Gastrocnemius medialis (tissue), 4 donors: ENCODE results near the gene CCDC78. TPM values are rescaled to one million over a fixed set of nuclear protein-coding genes. Genes with fewer than 3 reads are reported as not detected.

Experiments
- ATAC-seq, 2 donors: fragments of 150-250 bp; one replicate each; pipeline ENCODE4 v1.9.1; 2016
- DNase-seq, 2 donors: peaks; one replicate each; pipeline ENCODE4 v3.0.0-alpha.2; 2019
- H3K27ac ChIP-seq, 4 donors: fragments of 200-600 bp; sonication (generic); 1 replicate in 1 of 4; 2 replicates in 3 of 4; pipeline ENCODE4 v1.5.1; 2016 to 2018; ENCODE audit warnings: mild to moderate bottlenecking in 2 of 4, moderate library complexity in 1 of 4
- H3K27me3 ChIP-seq, 3 donors: fragments of 200-600 bp; sonication (generic) in 2 of 3; 1 replicate in 1 of 3; 2 replicates in 2 of 3; pipeline versions ENCODE4 v1.5.1 to v1.6.0; 2016 to 2019; ENCODE audit warnings: mild to moderate bottlenecking in 1 of 3, moderate library complexity in 1 of 3
- H3K36me3 ChIP-seq, 2 donors: fragments of 200-600 bp; sonication (generic) in 1 of 2; one replicate each; pipeline ENCODE4 v1.5.1; 2017 to 2018
- H3K4me1 ChIP-seq, 2 donors: fragments of 200-600 bp; sonication (generic) in 1 of 2; one replicate each; pipeline ENCODE4 v1.5.1; 2016 to 2017; ENCODE audit warnings: mild to moderate bottlenecking in 2 of 2
- H3K4me3 ChIP-seq, 4 donors: fragments of 200-600 bp; sonication (generic) in 3 of 4; 1 replicate in 1 of 4; 2 replicates in 3 of 4; pipeline ENCODE4 v1.5.1; 2016 to 2019; ENCODE audit warnings: mild to moderate bottlenecking in 2 of 4
- H3K9me3 ChIP-seq, 3 donors: fragments of 200-600 bp; sonication (generic) in 2 of 3; 1 replicate in 1 of 3; 2 replicates in 2 of 3; pipeline ENCODE4 v1.5.1; 2016 to 2019
- POLR2A ChIP-seq, 2 donors: fragments of 450-650 bp; IDR thresholded peaks; one replicate each; pipeline ENCODE4 v1.6.1; 2017; ENCODE audit warnings: antibody characterized with exemption in 2 of 2, mild to moderate bottlenecking in 2 of 2, moderate library complexity in 2 of 2
- in situ Hi-C, 4 donors: fragments of 200-750 bp; cut with MboI; loops; one replicate each; pipeline versions ENCODE4 v1.15.0 to v1.8.0; 2017; ENCODE audit warnings: low sequenced_read_pairs in 4 of 4
- intact Hi-C: fragments of 100-400 bp; cut with DNase I; formaldehyde crosslinking; loops from one replicate; pipeline ENCODE4 v1.15.1; 2023; ENCODE audit warnings: low total_unique reads
- total RNA-seq, 4 donors: library from RNA; depleted of rRNA; stranded (reverse); fragments of >200 nt; gene quantifications; one replicate each; pipeline versions ENCODE4 v1.1.0 to v1.2.3, GENCODE V29; 2016
- TF ChIP-seq, protein P1 (sequence below), 5 experiments: fragments of 450-650 bp in 3 of 5; fragments of 200-600 bp in 2 of 5; sonication (generic) in 2 of 5; IDR thresholded peaks in 4 of 5; conservative IDR thresholded peaks in 1 of 5; 1 replicate in 4 of 5; 2 replicates in 1 of 5; pipeline ENCODE4 v1.5.1; 2016 to 2019; ENCODE audit warnings: antibody characterized with exemption in 5 of 5, mild to moderate bottlenecking in 3 of 5, moderate library complexity in 3 of 5

Gene CCDC78
- total RNA-seq, 4 donors from 2014 or later = not detected

DNA sequence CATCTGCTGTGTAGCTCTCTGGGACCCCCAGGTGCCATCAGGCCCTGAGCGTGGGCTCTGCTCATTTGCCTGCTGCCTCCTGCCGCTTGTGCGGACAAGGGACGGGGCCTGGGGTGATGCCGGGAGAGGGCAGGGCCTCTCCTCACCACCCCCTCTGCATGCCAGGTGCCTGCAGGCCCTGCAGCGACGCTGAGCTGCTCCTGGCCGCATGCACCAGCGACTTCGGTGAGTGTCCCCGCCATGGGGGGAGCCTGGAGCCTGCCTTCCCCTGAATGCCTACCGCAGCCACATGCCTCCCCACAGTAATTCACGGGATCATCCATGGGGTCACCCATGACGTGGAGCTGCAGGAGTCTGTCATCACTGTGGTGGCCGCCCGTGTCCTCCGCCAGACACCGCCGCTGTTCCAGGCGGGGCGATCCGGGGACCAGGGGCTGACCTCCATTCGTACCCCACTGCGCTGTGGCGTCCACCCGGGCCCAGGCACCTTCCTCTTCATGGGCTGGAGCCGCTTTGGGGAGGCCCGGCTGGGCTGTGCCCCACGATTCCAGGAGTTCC is 9.4 kb downstream of the CCDC78 start:
- Histone ChIP-seq H3K4me3 (no peak overlapping the region), H3K27ac (no peak overlapping the region), H3K4me1 (peaks cover 24 to 39% of the 10 kb centered on the region in 2 donors), H3K27me3 (no peaks in the 10 kb centered on the region), H3K9me3 (no peaks in the 10 kb centered on the region), H3K36me3 (no peaks in the 10 kb centered on the region)
- no peak for TF ChIP-seq POLR2A (IDR thresholded peaks at IDR 0.05)
- TF ChIP-seq, protein P1, sequence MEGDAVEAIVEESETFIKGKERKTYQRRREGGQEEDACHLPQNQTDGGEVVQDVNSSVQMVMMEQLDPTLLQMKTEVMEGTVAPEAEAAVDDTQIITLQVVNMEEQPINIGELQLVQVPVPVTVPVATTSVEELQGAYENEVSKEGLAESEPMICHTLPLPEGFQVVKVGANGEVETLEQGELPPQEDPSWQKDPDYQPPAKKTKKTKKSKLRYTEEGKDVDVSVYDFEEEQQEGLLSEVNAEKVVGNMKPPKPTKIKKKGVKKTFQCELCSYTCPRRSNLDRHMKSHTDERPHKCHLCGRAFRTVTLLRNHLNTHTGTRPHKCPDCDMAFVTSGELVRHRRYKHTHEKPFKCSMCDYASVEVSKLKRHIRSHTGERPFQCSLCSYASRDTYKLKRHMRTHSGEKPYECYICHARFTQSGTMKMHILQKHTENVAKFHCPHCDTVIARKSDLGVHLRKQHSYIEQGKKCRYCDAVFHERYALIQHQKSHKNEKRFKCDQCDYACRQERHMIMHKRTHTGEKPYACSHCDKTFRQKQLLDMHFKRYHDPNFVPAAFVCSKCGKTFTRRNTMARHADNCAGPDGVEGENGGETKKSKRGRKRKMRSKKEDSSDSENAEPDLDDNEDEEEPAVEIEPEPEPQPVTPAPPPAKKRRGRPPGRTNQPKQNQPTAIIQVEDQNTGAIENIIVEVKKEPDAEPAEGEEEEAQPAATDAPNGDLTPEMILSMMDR (IDR thresholded peaks at IDR 0.05 in 4 of 5, conservative IDR thresholded peaks at IDR 0.05 in 1 of 5) = no peak
- in situ Hi-C loops (no loop called here), intact Hi-C loops (no loop called here)
- no peak for DNase-seq
- ATAC-seq = no peak

DNA sequence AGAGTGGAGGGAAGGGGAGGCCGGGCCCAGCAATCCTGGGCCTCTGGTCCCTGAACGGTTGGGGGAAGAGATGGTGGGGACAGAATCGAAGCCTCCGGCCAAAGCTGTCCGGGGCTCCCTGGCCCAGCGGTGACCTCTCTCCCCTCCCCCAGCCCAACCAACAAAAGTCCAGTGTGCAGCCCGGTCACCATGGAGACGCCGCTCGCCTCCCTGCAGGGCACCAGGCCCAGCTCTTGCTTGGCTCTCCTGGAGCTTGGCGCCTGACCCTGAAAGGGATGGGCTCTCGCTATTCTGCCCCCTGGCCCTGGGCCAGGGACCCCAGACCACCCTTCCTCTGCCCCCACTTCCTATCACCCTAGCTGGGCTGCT is 10.1 kb downstream of the CCDC78 start:
- peak overlapping the region; percentile 32 to 86 (median 67) for H3K4me3 ChIP-seq
- no peaks in the 10 kb centered on the region for H3K9me3 ChIP-seq
- DNase-seq = no peak
- TF ChIP-seq POLR2A (IDR thresholded peaks at IDR 0.05) = no peak
- TF ChIP-seq, protein P1 (IDR thresholded peaks at IDR 0.05 in 4 of 5, conservative IDR thresholded peaks at IDR 0.05 in 1 of 5) = no peak
- peaks cover 19 to 34% of the 10 kb centered on the region in 2 donors for H3K4me1 ChIP-seq
- ATAC-seq = no peak
- in situ Hi-C loops = no loop called here
- no peak overlapping the region for H3K27ac ChIP-seq
- intact Hi-C loops = no loop called here
- H3K27me3 ChIP-seq = peaks cover 2 to 4% (median 3%) of the 10 kb centered on the region in 3 donors
- H3K36me3 ChIP-seq = no peaks in the 10 kb centered on the region

DNA sequence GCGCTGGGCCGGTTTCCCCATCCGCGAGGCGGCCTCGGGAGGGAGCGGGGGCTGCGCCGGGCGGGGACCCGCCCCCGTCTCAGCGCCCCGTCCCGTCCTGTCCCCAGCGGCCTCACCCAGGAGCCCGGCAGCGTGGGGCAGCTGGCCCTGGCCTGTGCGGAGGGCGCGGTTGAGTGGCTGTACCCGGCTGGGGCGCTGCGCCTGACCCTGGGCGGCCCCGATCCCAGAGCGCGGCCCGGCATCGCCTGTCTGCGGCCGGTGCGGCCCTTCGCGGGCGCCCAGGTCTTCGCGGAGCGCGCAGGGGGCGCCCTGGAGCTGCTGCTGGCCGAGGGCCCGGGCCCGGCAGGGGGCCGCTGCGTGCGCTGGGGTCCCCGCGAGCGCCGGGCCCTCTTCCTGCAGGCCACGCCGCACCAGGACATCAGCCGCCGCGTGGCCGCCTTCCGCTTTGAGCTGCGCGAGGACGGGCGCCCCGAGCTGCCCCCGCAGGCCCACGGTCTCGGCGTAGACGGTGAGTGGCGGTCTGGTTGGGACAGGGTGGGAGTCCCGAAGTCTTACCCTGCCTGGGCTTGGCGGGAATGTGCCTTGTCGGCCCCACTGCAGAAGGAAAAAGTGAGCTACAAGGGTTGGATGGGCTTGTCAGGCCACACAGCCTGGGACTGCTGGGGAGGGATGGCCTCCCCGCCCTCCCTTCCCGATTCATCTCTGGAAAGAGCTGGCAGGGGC is 10.6 kb downstream of the CCDC78 start:
- Histone ChIP-seq H3K36me3 (no peaks in the 10 kb centered on the region), H3K9me3 (no peaks in the 10 kb centered on the region), H3K4me3 (peak overlapping the region; percentile 64 to 86 (median 71)), H3K27ac (no peak overlapping the region), H3K27me3 (peaks cover 8 to 9% (median 9%) of the 10 kb centered on the region in 3 donors), H3K4me1 (peaks cover 19 to 33% of the 10 kb centered on the region in 2 donors)
- intact Hi-C loops (no loop called here), in situ Hi-C loops (no loop called here)
- TF ChIP-seq POLR2A (IDR thresholded peaks at IDR 0.05) = no peak
- TF ChIP-seq, protein P1 (IDR thresholded peaks at IDR 0.05 in 4 of 5, conservative IDR thresholded peaks at IDR 0.05 in 1 of 5) = no peak
- DNase-seq (no peak), ATAC-seq (peak; percentile 8 to 14)

DNA sequence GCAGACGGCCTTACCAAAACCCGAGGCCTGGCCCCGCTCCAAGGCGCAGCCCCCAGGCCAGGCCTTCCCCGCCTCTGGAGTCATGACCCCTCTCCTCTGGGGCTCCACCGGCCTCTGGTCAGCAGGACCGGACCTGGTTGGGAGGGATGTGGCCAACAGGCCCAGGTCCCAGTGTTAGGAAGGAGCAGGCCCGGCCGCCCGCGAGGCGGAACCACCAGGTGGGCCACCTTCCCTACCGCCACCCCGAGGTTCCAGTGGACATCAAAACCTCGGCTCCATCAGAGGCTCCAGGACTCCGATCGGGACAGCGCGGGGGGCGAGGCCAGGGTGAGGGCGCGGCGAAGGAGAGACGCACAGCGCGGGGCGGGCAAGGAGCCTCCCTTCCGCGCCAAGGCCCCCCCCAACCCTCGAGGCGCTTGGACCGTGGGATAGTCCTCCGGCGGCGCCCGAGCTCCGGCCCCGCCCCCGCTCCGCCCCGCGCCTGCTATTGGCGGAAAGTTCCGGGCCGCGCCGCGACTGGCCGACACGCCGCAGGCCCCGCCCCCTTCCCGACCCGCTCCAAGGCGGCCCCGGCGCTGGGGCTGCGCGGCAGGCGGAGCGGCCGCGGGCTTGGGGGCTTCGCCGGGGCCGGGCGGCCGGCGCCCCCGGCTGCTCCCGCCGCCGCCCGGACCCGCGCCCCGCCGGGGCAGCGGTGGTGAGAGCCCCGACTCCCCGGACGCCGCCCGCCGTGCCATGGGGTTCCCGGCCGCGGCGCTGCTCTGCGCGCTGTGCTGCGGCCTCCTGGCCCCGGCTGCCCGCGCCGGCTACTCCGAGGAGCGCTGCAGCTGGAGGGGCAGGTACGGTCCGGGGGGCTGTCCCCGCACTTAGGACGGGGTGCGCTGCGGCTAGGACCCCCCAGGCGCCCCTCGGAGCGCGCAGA is 11.4 kb downstream of the CCDC78 start, which contains the start of gene METRN:
METRN (plus strand) TSS at position 561 of the 919 bp plus-strand sequence; CDS start at position 733, 172 bp downstream.
- Histone ChIP-seq H3K36me3 (no peaks in the 10 kb centered on the region), H3K27ac (no peak within 1 kb of the TSS), H3K9me3 (no peaks in the 10 kb centered on the region), H3K4me1 (peaks cover 12 to 25% of the 10 kb centered on the region in 2 donors), H3K27me3 (peaks cover 15 to 17% (median 16%) of the 10 kb centered on the region in 3 donors), H3K4me3 (peak within 1 kb of the TSS; percentile 64 to 86 (median 71))
- DNase-seq (peak; percentile 71 to 83), ATAC-seq (peak; percentile 85 to 94)
- intact Hi-C loops (no loop called here), in situ Hi-C loops (no loop called here)
- TF ChIP-seq, protein P1 (IDR thresholded peaks at IDR 0.05 in 4 of 5, conservative IDR thresholded peaks at IDR 0.05 in 1 of 5) = no peak
- peak in 1 of 2 donors; percentile 21 for TF ChIP-seq POLR2A (IDR thresholded peaks at IDR 0.05)
